ENCODE data around the gene PTPRA. TPM values are rescaled to one million over a fixed set of nuclear protein-coding genes. Genes with fewer than 3 reads are reported as not detected.
A peak's percentile ranks its signal among the peaks of the same experiment; 100 is the strongest.

The PTPRA gene
- total and polyA plus RNA-seq, 10 of the 15 experiments (the other 5 are each of a cell fraction or from before 2014, with no cell fraction given) = 3.9 to 62.1 (median 34.6) TPM

GRCh38 chr20:2872459-2873009, 747 bp upstream of the PTPRA start (continued):
- TF ChIP-seq NKRF (conservative IDR thresholded peaks at IDR 0.05) (0 out of 2 replicates have a peak, but pooled peaks have one; percentile 13), RELB (IDR thresholded peaks at IDR 0.05; ENCODE audit: low read depth) (no peak), MAX (IDR thresholded peaks at IDR 0.05; ENCODE audit: low read depth, low read length) (0 out of 2 replicates have a peak, but pooled peaks have one; percentile 23), YY1 (IDR thresholded peaks at IDR 0.05; ENCODE audit: low read depth, low read length) (peak; percentile 33; the same call in 1 of the 2 replicates), CTCF (IDR thresholded peaks at IDR 0.05 in 2 of 3, conservative IDR thresholded peaks at IDR 0.05 in 1 of 3; ENCODE audit: control insufficient read depth in 2 of 3, extremely low read depth in 1 of 3, insufficient read depth in 1 of 3, low read depth in 3 of 3, low read length in 3 of 3) (peak; percentile 50 to 67 (median 61); a peak in 5 of 6 replicates), CUX1 (IDR thresholded peaks at IDR 0.05; ENCODE audit: insufficient replicate concordance, low read depth, low read length) (no peak), ZNF217 (IDR thresholded peaks at IDR 0.05) (no peak)
